Cardiac muscle cell (in vitro differentiated cells and primary cell): ENCODE measurements around the gene AGPAT3. TPM values are rescaled to one million over a fixed set of nuclear protein-coding genes. Genes with fewer than 3 reads are reported as not detected.

ENCODE experiments used
- DNase-seq, 2 donors: peaks; one replicate each; pipeline versions ENCODE4 v3.0.0 to v3.0.0-alpha.2; 2010 to 2017; ENCODE audit warnings: low read depth in 1 of 2, low spot score in 1 of 2
- H3K27ac ChIP-seq: fragments of 200-600 bp; sonication (generic); 2 replicates; pipeline ENCODE4 v1.5.1; 2016
- H3K27me3 ChIP-seq: fragments of 200-600 bp; sonication (generic); 2 replicates; pipeline ENCODE4 v1.6.0; 2016; ENCODE audit warnings: control low read depth
- H3K36me3 ChIP-seq: fragments of 200-600 bp; sonication (generic); 2 replicates; pipeline ENCODE4 v1.5.1; 2016; ENCODE audit warnings: control low read depth
- H3K4me1 ChIP-seq: fragments of 200-600 bp; sonication (generic); 2 replicates; pipeline ENCODE4 v1.8.1; 2017; ENCODE audit warnings: low read depth, mild to moderate bottlenecking, mixed run types
- H3K4me3 ChIP-seq: fragments of 200-600 bp; sonication (generic); 2 replicates; pipeline ENCODE4 v1.5.1; 2016; ENCODE audit warnings: mild to moderate bottlenecking
- H3K9me3 ChIP-seq: fragments of 200-600 bp; sonication (generic); 2 replicates; pipeline ENCODE4 v1.5.1; 2017; ENCODE audit warnings: low read depth, mild to moderate bottlenecking, control low read depth
- CTCF ChIP-seq: IDR thresholded peaks from 2 replicates; pipeline ENCODE4 v1.5.1; 2012; ENCODE audit warnings: low read depth, mild to moderate bottlenecking, low read length
- polyA plus RNA-seq: library from polyadenylated mRNA; unstranded; fragments of >200 nt; fragmentation: Nextera tagmentation; extraction: Ambion mirVana; gene quantifications from 2 replicates; pipeline ENCODE4 v1.2.1, GENCODE V29; 2016
- total RNA-seq: library from RNA; depleted of rRNA; stranded (reverse); fragments of >200 nt; gene quantifications from 2 replicates; pipeline ENCODE4 v1.2.3, GENCODE V29; 2016

The AGPAT3 gene
- total and polyA plus RNA-seq, 2 experiments from 2014 or later = 12.4 to 23.6 TPM

GRCh38 chr21:43916691-43917514 lies 51.9 kb downstream of the AGPAT3 start:
- no peaks in the 10 kb centered on the region for H3K9me3 ChIP-seq
- H3K27ac ChIP-seq = no peak overlapping the region
- H3K27me3 ChIP-seq = no peaks in the 10 kb centered on the region
- peak in 1 of 2 donors; percentile 13 for DNase-seq
- H3K4me3 ChIP-seq = no peak overlapping the region
- H3K4me1 ChIP-seq = peaks cover 12% of the 10 kb centered on the region
- TF ChIP-seq CTCF = no peak
- H3K36me3 ChIP-seq = no peaks in the 10 kb centered on the region

- Histone ChIP-seq H3K4me3 (no peak overlapping the region), H3K27ac (no peak overlapping the region), H3K9me3 (no peaks in the 10 kb centered on the region), H3K4me1 (peaks cover 16% of the 10 kb centered on the region), H3K36me3 (no peaks in the 10 kb centered on the region), H3K27me3 (no peaks in the 10 kb centered on the region)
- no peak for DNase-seq
- TF ChIP-seq CTCF = no peak
These were observed 52.7 kb downstream of the AGPAT3 start for GRCh38 chr21:43917515-43918384.

GRCh38 chr21:43918385-43918947 lies 53.4 kb downstream of the AGPAT3 start:
- H3K36me3 ChIP-seq = no peaks in the 10 kb centered on the region
- peaks cover 16% of the 10 kb centered on the region for H3K4me1 ChIP-seq
- no peaks in the 10 kb centered on the region for H3K9me3 ChIP-seq
- H3K27me3 ChIP-seq = no peaks in the 10 kb centered on the region
- DNase-seq = no peak
- no peak overlapping the region for H3K4me3 ChIP-seq
- no peak for TF ChIP-seq CTCF
- no peak overlapping the region for H3K27ac ChIP-seq

- no peaks in the 10 kb centered on the region for H3K36me3 ChIP-seq
- no peak for TF ChIP-seq CTCF
- no peaks in the 10 kb centered on the region for H3K9me3 ChIP-seq
- peaks cover 10% of the 10 kb centered on the region for H3K4me1 ChIP-seq
- H3K27ac ChIP-seq = no peak overlapping the region
- H3K4me3 ChIP-seq = no peak overlapping the region
- H3K27me3 ChIP-seq = no peaks in the 10 kb centered on the region
- DNase-seq = no peak
These were observed 54.3 kb downstream of the AGPAT3 start for GRCh38 chr21:43919283-43919682.

GRCh38 chr21:43919871-43920801 lies 55.1 kb downstream of the AGPAT3 start:
- no peak for TF ChIP-seq CTCF
- Histone ChIP-seq H3K4me1 (peaks cover 13% of the 10 kb centered on the region), H3K36me3 (no peaks in the 10 kb centered on the region), H3K9me3 (no peaks in the 10 kb centered on the region), H3K4me3 (no peak overlapping the region), H3K27me3 (no peaks in the 10 kb centered on the region), H3K27ac (no peak overlapping the region)
- DNase-seq = no peak
